ENCODE results near the gene SPHKAP.

GRCh38 chr2:228135300-228135699 is 46.2 kb downstream of the SPHKAP start:
- TF ChIP-seq, protein P1, sequence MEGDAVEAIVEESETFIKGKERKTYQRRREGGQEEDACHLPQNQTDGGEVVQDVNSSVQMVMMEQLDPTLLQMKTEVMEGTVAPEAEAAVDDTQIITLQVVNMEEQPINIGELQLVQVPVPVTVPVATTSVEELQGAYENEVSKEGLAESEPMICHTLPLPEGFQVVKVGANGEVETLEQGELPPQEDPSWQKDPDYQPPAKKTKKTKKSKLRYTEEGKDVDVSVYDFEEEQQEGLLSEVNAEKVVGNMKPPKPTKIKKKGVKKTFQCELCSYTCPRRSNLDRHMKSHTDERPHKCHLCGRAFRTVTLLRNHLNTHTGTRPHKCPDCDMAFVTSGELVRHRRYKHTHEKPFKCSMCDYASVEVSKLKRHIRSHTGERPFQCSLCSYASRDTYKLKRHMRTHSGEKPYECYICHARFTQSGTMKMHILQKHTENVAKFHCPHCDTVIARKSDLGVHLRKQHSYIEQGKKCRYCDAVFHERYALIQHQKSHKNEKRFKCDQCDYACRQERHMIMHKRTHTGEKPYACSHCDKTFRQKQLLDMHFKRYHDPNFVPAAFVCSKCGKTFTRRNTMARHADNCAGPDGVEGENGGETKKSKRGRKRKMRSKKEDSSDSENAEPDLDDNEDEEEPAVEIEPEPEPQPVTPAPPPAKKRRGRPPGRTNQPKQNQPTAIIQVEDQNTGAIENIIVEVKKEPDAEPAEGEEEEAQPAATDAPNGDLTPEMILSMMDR (IDR thresholded peaks at IDR 0.05; ENCODE audit: extremely low read depth in 1 of 2, insufficient read depth in 1 of 2, low read depth in 1 of 2, low read length in 2 of 2) = no peak
- TF ChIP-seq POLR2AphosphoS5 (IDR thresholded peaks at IDR 0.05; ENCODE audit: insufficient read depth, low read depth, low read length) (no peak), POLR2A (IDR thresholded peaks at IDR 0.05; ENCODE audit: low read depth, low read length) (no peak), JUN (IDR thresholded peaks at IDR 0.05; ENCODE audit: borderline replicate concordance, insufficient read depth, insufficient read length, low read depth) (no peak), EZH2 (IDR thresholded peaks at IDR 0.05; ENCODE audit: borderline replicate concordance, low read depth, low read length, severe bottlenecking) (no peak), FOS (IDR thresholded peaks at IDR 0.05; ENCODE audit: borderline replicate concordance, insufficient read depth, low read length) (no peak), MYC (IDR thresholded peaks at IDR 0.05; ENCODE audit: low read depth, low read length) (no peak), MAX (IDR thresholded peaks at IDR 0.05; ENCODE audit: insufficient read depth, insufficient read length) (no peak)

All from endothelial cell of umbilical vein (primary cell).